ENCODE results near the gene THAP9.

DNA sequence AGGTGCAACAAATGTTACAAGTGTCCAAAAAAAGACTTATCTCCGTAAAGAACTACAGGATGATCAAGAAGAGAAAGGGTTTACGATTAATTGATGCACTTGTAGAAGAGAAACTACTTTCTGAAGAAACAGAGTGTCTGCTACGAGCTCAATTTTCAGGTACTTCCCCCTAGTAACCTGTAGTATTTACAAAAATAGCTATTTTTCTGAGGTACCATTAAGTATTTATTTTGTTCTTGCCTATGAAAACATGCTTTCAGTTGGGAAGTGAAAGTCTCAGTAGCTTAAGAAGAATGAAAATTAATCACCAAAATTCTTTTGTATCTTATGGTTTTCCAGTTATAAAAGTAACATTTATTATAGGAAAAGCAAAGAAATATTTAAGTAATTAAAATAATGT is 5.9 kb downstream of the THAP9 start:
- TF ChIP-seq CTCF (conservative IDR thresholded peaks at IDR 0.05; ENCODE audit: low read depth, low read length) (no peak), EZH2phosphoT487 (IDR thresholded peaks at IDR 0.05; ENCODE audit: borderline replicate concordance, low read length) (no peak)

All from PC-3 (cell line).